ENCODE data around the gene GPR171.

GPR171 gene

DNA sequence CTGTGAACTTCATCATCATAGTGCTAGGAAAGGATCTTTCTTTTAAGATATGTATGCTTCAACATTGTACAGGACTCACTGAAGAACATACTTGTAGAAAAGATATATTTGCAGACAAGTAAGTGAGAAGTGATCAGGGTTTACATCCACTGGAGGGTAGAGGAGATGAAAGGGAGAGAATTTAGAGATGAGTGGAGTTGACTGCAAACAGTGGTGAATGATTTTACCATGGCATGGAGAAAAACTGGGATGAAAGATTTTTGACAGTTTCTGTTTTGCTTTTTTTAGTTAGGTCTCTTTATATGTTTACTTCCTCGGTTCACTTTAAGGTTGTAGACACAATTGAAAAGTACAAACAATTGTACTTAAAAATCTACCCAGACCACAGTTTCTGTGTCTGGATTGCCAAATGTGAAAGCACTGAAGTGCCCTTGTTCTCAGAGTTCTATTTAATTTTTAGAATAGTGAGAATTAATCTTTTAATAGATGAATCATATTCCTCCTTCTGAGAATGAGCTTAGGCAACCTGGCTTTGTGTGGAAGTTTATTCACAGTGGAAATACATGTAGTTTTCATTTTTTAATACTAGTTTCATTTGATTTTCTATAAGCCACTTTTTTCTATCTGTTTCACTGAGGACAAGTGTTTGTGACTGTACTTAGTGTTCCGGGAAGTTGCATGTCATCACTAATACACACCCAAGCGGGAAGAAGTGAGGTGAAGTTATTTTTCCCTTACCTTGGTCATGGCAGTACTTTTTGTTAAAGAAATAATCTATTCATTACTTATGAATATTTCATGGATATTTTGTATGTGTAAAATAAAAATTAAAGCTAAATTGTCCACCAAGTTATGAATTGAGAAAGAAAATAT, 1.8 kb upstream of the GPR171 start:
- in situ Hi-C loops (cut with MboI; ENCODE audit: low sequenced_read_pairs, unreplicated experiment) = no loop called here

DNA sequence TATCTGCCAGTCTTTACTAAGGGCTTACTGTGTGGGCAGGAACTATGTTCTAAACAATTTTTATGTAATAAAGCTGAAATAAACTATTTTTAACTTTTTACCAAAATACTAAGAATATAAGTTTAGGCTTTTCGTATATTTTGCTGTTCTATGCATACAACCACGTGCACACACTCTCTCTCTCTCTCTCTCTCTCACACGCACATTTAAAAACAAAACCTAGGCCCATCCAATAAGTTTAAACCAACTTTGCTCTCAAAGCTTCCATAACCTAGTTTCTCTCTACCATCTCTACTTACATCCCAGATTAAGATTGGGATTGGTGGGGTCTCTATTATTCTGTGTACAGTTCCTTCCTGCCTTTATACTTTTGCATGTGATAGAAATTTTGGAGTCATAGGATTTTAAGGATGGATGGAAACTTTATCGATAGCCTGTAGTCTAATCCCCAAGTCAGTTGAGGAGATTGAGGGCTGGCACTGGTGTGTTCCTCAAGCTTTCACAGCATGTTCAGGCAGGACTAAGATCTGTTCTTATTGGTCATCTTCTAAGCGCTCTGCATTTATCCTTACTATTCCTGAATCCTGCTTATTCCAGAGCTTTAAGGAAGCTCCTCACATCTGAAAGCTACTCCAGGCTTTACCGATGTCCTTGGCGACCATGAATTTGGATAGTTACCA, 1.8 kb downstream of the GPR171 start:
- TF ChIP-seq, protein P1, sequence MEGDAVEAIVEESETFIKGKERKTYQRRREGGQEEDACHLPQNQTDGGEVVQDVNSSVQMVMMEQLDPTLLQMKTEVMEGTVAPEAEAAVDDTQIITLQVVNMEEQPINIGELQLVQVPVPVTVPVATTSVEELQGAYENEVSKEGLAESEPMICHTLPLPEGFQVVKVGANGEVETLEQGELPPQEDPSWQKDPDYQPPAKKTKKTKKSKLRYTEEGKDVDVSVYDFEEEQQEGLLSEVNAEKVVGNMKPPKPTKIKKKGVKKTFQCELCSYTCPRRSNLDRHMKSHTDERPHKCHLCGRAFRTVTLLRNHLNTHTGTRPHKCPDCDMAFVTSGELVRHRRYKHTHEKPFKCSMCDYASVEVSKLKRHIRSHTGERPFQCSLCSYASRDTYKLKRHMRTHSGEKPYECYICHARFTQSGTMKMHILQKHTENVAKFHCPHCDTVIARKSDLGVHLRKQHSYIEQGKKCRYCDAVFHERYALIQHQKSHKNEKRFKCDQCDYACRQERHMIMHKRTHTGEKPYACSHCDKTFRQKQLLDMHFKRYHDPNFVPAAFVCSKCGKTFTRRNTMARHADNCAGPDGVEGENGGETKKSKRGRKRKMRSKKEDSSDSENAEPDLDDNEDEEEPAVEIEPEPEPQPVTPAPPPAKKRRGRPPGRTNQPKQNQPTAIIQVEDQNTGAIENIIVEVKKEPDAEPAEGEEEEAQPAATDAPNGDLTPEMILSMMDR (IDR thresholded peaks at IDR 0.05; ENCODE audit: borderline replicate concordance, control extremely low read depth, extremely low read depth, insufficient read depth, missing control alignments) = no peak
- no peak for DNase-seq (ENCODE audit: low spot score)
- in situ Hi-C loops (cut with MboI; ENCODE audit: low sequenced_read_pairs, unreplicated experiment) = no loop called here

More for the DNA sequence above, 1.8 kb upstream of the GPR171 start:
- DNase-seq (ENCODE audit: low spot score) = no peak
- TF ChIP-seq, protein P1 (IDR thresholded peaks at IDR 0.05; ENCODE audit: borderline replicate concordance, control extremely low read depth, extremely low read depth, insufficient read depth, missing control alignments) = no peak

DNA sequence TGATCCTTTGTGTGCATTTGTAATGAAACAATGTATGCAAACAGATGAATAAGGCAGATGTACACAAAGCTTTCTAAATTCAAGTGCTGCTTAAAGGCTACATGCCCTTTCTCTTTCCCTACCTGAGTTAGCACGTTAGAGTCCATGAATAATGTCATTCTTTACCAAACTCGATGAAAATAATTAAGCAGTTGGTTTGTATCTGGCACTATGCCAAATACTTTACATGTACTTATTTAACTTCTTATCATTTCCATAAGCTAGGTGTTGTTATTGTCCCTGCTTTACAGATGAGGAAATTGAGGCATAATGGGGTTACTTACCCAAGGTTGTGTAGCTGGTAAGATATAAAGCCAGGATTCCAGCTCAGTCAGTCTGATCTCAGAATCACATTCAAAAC, 2.4 kb downstream of the GPR171 start:
- TF ChIP-seq, protein P1 (IDR thresholded peaks at IDR 0.05; ENCODE audit: borderline replicate concordance, control extremely low read depth, extremely low read depth, insufficient read depth, missing control alignments) = no peak
- in situ Hi-C loops (cut with MboI; ENCODE audit: low sequenced_read_pairs, unreplicated experiment) = no loop called here
- no peak for DNase-seq (ENCODE audit: low spot score)

GRCh38 chr3:151199554-151200438, 3.2 kb downstream of the GPR171 start:
- TF ChIP-seq, protein P1 (IDR thresholded peaks at IDR 0.05; ENCODE audit: borderline replicate concordance, control extremely low read depth, extremely low read depth, insufficient read depth, missing control alignments) = no peak
- in situ Hi-C loops (cut with MboI; ENCODE audit: low sequenced_read_pairs, unreplicated experiment) = no loop called here
- DNase-seq (ENCODE audit: low spot score) = no peak

- TF ChIP-seq, protein P1 (IDR thresholded peaks at IDR 0.05; ENCODE audit: borderline replicate concordance, control extremely low read depth, extremely low read depth, insufficient read depth, missing control alignments) = no peak
- in situ Hi-C loops (cut with MboI; ENCODE audit: low sequenced_read_pairs, unreplicated experiment) = no loop called here
- no peak for DNase-seq (ENCODE audit: low spot score)
Measured at GRCh38 chr3:151198849-151199248, 4.2 kb downstream of the GPR171 start.
